IMR-90 (cell line): ENCODE results near the gene ADM2. TPM values are rescaled to one million over a fixed set of nuclear protein-coding genes. Genes with fewer than 3 reads are reported as not detected.
A peak's percentile ranks its signal among the peaks of the same experiment; 100 is the strongest.

Source experiments
- ATAC-seq: fragments of 200-7000 bp; cut with Tn5 transposase; 2 replicates; pipeline ENCODE4 v1.9.1; 2020; ENCODE audit warnings: low read depth, mild to moderate bottlenecking, moderate library complexity
- Bru-seq: library from RNA; stranded (reverse); fragments of 400-500 nt; gene quantifications from one replicate; lab custom pipeline; 2021; lab: Mats Ljungman, UMichigan
- BruChase-seq, 2 experiments: library from RNA; stranded (reverse); fragments of 400-500 nt; gene quantifications; one replicate each; lab custom pipeline; 2021; lab: Mats Ljungman, UMichigan
- BruUV-seq: library from RNA; stranded (reverse); fragments of 400-500 nt; replicated peaks from 2 replicates; lab custom pipeline; 2021; lab: Mats Ljungman, UMichigan
- CTCF ChIA-PET: fragments of 300-600 bp; formaldehyde crosslinking; extraction: SDS; loops from one replicate; lab custom pipeline; 2021; ENCODE audit warnings: antibody characterized with exemption; lab: Yijun Ruan, JAX
- POLR2A ChIA-PET: fragments of 300-600 bp; sonication (Branson Sonifier 250); formaldehyde crosslinking; loops from one replicate; lab custom pipeline; 2022; ENCODE audit warnings: antibody characterized with exemption; ENCODE audit not compliant: unreplicated experiment; lab: Charles Lee
- DNase-seq: peaks from one replicate; pipeline ENCODE4 v3.0.0; 2013
- H2AFZ ChIP-seq: replicated peaks from 2 replicates; pipeline ENCODE3; 2013; ENCODE audit warnings: low read length, mild to moderate bottlenecking; ENCODE audit not compliant: poor library complexity
- H2AK5ac ChIP-seq: 2 replicates; pipeline ENCODE4 v1.6.1; 2013; ENCODE audit warnings: low read depth, low read length, inconsistent platforms
- H2AK9ac ChIP-seq: replicated peaks from 2 replicates; pipeline ENCODE3; 2013; ENCODE audit warnings: mild to moderate bottlenecking, low read depth, low read length, moderate library complexity; ENCODE audit not compliant: poor library complexity
- H2BK120ac ChIP-seq: 2 replicates; pipeline ENCODE4 v1.6.1; 2013; ENCODE audit warnings: low read depth, low read length, inconsistent platforms
- H2BK15ac ChIP-seq: 3 replicates; pipeline ENCODE4 v1.6.1; 2013; ENCODE audit warnings: low read depth, low read length, inconsistent platforms
- H2BK20ac ChIP-seq: 2 replicates; pipeline ENCODE4 v1.6.1; 2013; ENCODE audit warnings: low read depth, mild to moderate bottlenecking, inconsistent platforms, low read length, moderate library complexity
- H2BK5ac ChIP-seq: 2 replicates; pipeline ENCODE4 v1.6.1; 2013; ENCODE audit warnings: mild to moderate bottlenecking, low read depth, low read length, inconsistent platforms; ENCODE audit not compliant: poor library complexity, severe bottlenecking
- H3K14ac ChIP-seq: replicated peaks from 2 replicates; pipeline ENCODE4 v1.6.1; 2013; ENCODE audit warnings: low read depth, low read length, inconsistent platforms
- H3K18ac ChIP-seq: 2 replicates; pipeline ENCODE4 v1.6.1; 2013; ENCODE audit warnings: low read depth, low read length, control low read depth
- H3K23ac ChIP-seq: 2 replicates; pipeline ENCODE4 v1.6.1; 2013; ENCODE audit warnings: low read depth, low read length, inconsistent platforms
- H3K27ac ChIP-seq: 2 replicates; pipeline ENCODE4 v1.5.1; 2013; ENCODE audit warnings: mild to moderate bottlenecking, control low read depth, low read length; ENCODE audit not compliant: insufficient read depth
- H3K27me3 ChIP-seq: 2 replicates; pipeline ENCODE4 v1.6.1; 2013; ENCODE audit warnings: low read length; ENCODE audit not compliant: control insufficient read depth, insufficient read depth
- H3K36me3 ChIP-seq: 2 replicates; pipeline ENCODE4 v1.6.1; 2013; ENCODE audit warnings: low read length, mixed read lengths; ENCODE audit not compliant: control insufficient read depth, insufficient read depth
- H3K4ac ChIP-seq: 2 replicates; pipeline ENCODE4 v1.6.1; 2013; ENCODE audit warnings: low read depth, low read length, inconsistent platforms
- H3K4me1 ChIP-seq: 2 replicates; pipeline ENCODE4 v1.6.1; 2013; ENCODE audit warnings: low read length, mixed read lengths; ENCODE audit not compliant: control insufficient read depth, insufficient read depth
- H3K4me2 ChIP-seq: 2 replicates; pipeline ENCODE4 v1.6.1; 2013; ENCODE audit warnings: low read depth, mild to moderate bottlenecking, control low read depth, low read length, moderate library complexity
- H3K4me3 ChIP-seq: 2 replicates; pipeline ENCODE4 v1.5.1; 2013; ENCODE audit warnings: low read depth, mild to moderate bottlenecking, control low read depth, low read length, moderate library complexity; ENCODE audit not compliant: insufficient read depth
- H3K56ac ChIP-seq: 2 replicates; pipeline ENCODE4 v1.6.1; 2013; ENCODE audit warnings: low read length, inconsistent platforms; ENCODE audit not compliant: insufficient read depth; ENCODE audit errors: extremely low read depth
- H3K79me1 ChIP-seq, 2 experiments: 2 replicates each; pipeline ENCODE4 v1.6.1; 2013; ENCODE audit warnings: low read length in 2 of 2, inconsistent platforms in 1 of 2, low read depth in 1 of 2
- H3K9ac ChIP-seq: 2 replicates; pipeline ENCODE4 v1.6.1; 2013; ENCODE audit warnings: low read depth, low read length, control low read depth
- H3K9me1 ChIP-seq: 2 replicates; pipeline ENCODE4 v1.6.1; 2013; ENCODE audit warnings: low read length, inconsistent platforms; ENCODE audit not compliant: insufficient read depth
- H3K9me3 ChIP-seq: 2 replicates; pipeline ENCODE4 v1.6.1; 2013; ENCODE audit warnings: low read length; ENCODE audit not compliant: control insufficient read depth, insufficient read depth
- H4K20me1 ChIP-seq: 2 replicates; pipeline ENCODE4 v1.6.1; 2013; ENCODE audit warnings: low read length, inconsistent platforms; ENCODE audit not compliant: insufficient read depth
- H4K5ac ChIP-seq: 2 replicates; pipeline ENCODE4 v1.6.1; 2013; ENCODE audit warnings: mild to moderate bottlenecking, low read depth, low read length, control low read depth
- H4K8ac ChIP-seq, 2 experiments: 2 replicates each; pipeline ENCODE4 v1.6.1; 2013; ENCODE audit warnings: low read depth in 2 of 2, low read length in 2 of 2, control low read depth in 1 of 2, inconsistent platforms in 1 of 2
- H4K91ac ChIP-seq: 2 replicates; pipeline ENCODE4 v1.6.1; 2013; ENCODE audit warnings: low read depth, low read length, inconsistent platforms; ENCODE audit not compliant: insufficient read depth
- CEBPB ChIP-seq: IDR thresholded peaks from 2 replicates; pipeline ENCODE4 v1.6.1; 2012; ENCODE audit warnings: low read depth, low read length, improper control_type of control experiment
- MAZ ChIP-seq: IDR thresholded peaks from 2 replicates; pipeline ENCODE4 v1.6.1; 2012; ENCODE audit warnings: low read depth, mild to moderate bottlenecking, low read length, improper control_type of control experiment, moderate library complexity, borderline replicate concordance
- NFE2L2 ChIP-seq: fragments of 150-350 bp; IDR thresholded peaks from 2 replicates; pipeline ENCODE4 v1.6.1; 2016; ENCODE audit warnings: low read depth, mild to moderate bottlenecking, low read length
- POLR2A ChIP-seq: IDR thresholded peaks from 2 replicates; pipeline ENCODE4 v1.6.1; 2012; ENCODE audit warnings: mild to moderate bottlenecking, low read depth, low read length
- RAD21 ChIP-seq: IDR thresholded peaks from 2 replicates; pipeline ENCODE4 v1.6.1; 2012; ENCODE audit warnings: low read length, improper control_type of control experiment
- SMC3 ChIP-seq: fragments of 150-350 bp; IDR thresholded peaks from 2 replicates; pipeline ENCODE4 v1.6.1; 2016; ENCODE audit warnings: low read depth, mild to moderate bottlenecking, antibody characterized with exemption, low read length, moderate library complexity
- USF2 ChIP-seq: fragments of 150-350 bp; IDR thresholded peaks from 2 replicates; pipeline ENCODE4 v1.6.1; 2017; ENCODE audit warnings: mild to moderate bottlenecking, antibody characterized with exemption, low read length, low read depth
- WGBS, 2 experiments: methylation state at CpG; one replicate each; pipeline versions ENCODE4 v1.1.5 to v1.1.7; 2013; ENCODE audit warnings: missing lambda C conversion rate in 2 of 2; ENCODE audit not compliant: insufficient read length in 1 of 2; ENCODE audit errors: extremely low coverage in 2 of 2; 5-methylcytosine and 5-hydroxymethylcytosine counted together
- dilution Hi-C: fragments of 300-500 bp; cut with HindIII; formaldehyde crosslinking; loops from one replicate; pipeline ENCODE4 v1.14.3; 2018; ENCODE audit warnings: low sequenced_read_pairs; ENCODE audit not compliant: unreplicated experiment
- in situ Hi-C: fragments of 300-500 bp; cut with MboI; formaldehyde crosslinking; loops from 3 replicates; pipeline ENCODE4 v1.14.3; 2019; ENCODE audit warnings: low sequenced_read_pairs, inconsistent platforms, mixed read lengths
- intact Hi-C: fragments of 100-400 bp; cut with micrococcal nuclease; formaldehyde crosslinking; loops from 2 replicates; pipeline ENCODE4 v1.10.0; 2022
- long read RNA-seq: library from polyadenylated mRNA; unstranded; transcript quantifications from one replicate; pipeline ENCODE4 v2.0.0, GENCODE V29; 2021; ENCODE audit not compliant: unreplicated experiment
- polyA plus RNA-seq, 3 experiments: library from polyadenylated mRNA; depleted of rRNA; stranded (reverse); fragments of >200 nt; gene quantifications; 2 replicates each; pipeline ENCODE4 v1.2.3, GENCODE V29; 2012; ENCODE audit warnings: low replicate concordance in 1 of 3
- total RNA-seq: library from RNA; depleted of rRNA; stranded (reverse); fragments of >200 nt; gene quantifications from 2 replicates; pipeline ENCODE4 v1.2.3, GENCODE V29; 2012; rRNA removed

ADM2 gene, protein sequence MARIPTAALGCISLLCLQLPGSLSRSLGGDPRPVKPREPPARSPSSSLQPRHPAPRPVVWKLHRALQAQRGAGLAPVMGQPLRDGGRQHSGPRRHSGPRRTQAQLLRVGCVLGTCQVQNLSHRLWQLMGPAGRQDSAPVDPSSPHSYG
- total RNA-seq (0.18 and 0.28 TPM in 2 replicates), polyA plus RNA-seq (2012; rRNA removed) (1.9 and 2.3 TPM in 2 replicates), Bru-seq, nascent RNA (percentile 54 among the genes with signal in this experiment), BruChase-seq, experiment 1, labeled RNA remaining after a 6-hour chase (percentile 57 among the genes with signal in this experiment), BruChase-seq, experiment 2, labeled RNA remaining after a 2-hour chase (percentile 66 among the genes with signal in this experiment)
- 1.8 and 4.1 TPM in 2 replicates for polyA plus RNA-seq (2012; cell fraction: cytosol; rRNA removed)
- polyA plus RNA-seq (2012; cell fraction: nucleus; rRNA removed; ENCODE audit: low replicate concordance), result 2.3 and 3.8 TPM in 2 replicates
- long read RNA-seq, full-length matches to known transcripts, result 2 of 26 reads
- long read RNA-seq, partial matches to known transcripts, result 24 of 26 reads
- long read RNA-seq, other reads (novel, unspliced or antisense), result 0 of 26 reads

DNA sequence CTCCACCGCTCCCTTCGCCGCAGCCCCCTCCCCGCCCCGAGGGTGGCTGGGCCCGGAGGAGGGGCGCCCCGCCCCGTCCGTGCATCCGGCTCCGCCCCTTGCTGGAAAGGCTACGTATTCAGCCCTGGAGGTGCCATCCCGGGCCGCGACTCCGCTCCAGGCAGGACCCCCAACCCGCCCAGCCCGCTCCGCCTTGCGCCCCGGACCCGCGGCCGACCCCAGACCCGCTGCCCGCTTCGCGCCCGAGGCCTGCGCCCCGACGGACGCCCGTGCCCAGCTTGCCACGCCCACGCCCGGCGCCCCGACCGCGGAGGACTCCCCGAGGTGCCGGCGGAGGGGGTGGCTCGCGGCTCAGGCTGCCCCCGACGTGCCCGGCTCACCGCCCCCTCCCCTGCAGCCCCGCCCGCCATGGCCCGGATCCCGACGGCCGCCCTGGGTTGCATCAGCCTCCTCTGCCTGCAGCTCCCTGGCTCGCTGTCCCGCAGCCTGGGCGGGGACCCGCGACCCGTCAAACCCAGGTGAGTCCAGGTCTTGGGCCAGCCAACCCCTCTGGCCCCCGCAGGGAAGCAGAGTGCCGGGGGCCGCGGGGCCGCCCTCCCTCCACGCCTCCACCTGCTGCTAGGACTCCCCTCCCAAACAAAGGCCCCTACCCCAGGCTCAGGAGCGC lies at the start of gene ADM2:
ADM2 (plus strand) TSS at position 104 of the 667 bp plus-strand sequence; CDS start at position 409, 305 bp downstream.
- intact Hi-C loops (no loop called here), in situ Hi-C loops (no loop called here), dilution Hi-C loops (no loop called here)
- peak within 1 kb of the TSS; percentile 94 for H4K91ac ChIP-seq
- peak within 1 kb of the TSS; percentile 85 for H3K14ac ChIP-seq
- no peak within 1 kb of the TSS for H2BK5ac ChIP-seq
- no TSS peak for BruUV-seq
- peak within 1 kb of the TSS; percentile 91 for H3K4ac ChIP-seq
- 5% methylated on average over 23 of the region's 70 CpGs; no CpG with 5 or more reads in 1 of the 2 experiments for WGBS, 2 experiments
- H2AK5ac ChIP-seq, result peak within 1 kb of the TSS; percentile 87
- H3K9ac ChIP-seq, result peak within 1 kb of the TSS; percentile 64
- POLR2A ChIA-PET, result no interaction called here
- peaks cover 4% of the 10 kb centered on the region; the same call in 1 of the 2 replicates for H3K36me3 ChIP-seq
- H4K5ac ChIP-seq, result no peak within 1 kb of the TSS; the same call in 1 of the 2 replicates
- ATAC-seq (peak; percentile 77), DNase-seq (no peak)
- H3K56ac ChIP-seq, result peak within 1 kb of the TSS; percentile 17; the same call in 1 of the 2 replicates
- H2BK120ac ChIP-seq, result peak within 1 kb of the TSS; percentile 72
- no peaks in the 10 kb centered on the region for H3K9me3 ChIP-seq
- CTCF ChIA-PET, result no interaction called here
- no peaks in the 10 kb centered on the region; the same call in 1 of the 2 replicates for H3K9me1 ChIP-seq
- H2BK20ac ChIP-seq, result no peak within 1 kb of the TSS
- peak within 1 kb of the TSS; percentile 17 for H3K27ac ChIP-seq
- no peak within 1 kb of the TSS; the same call in 2 of the 3 replicates for H2BK15ac ChIP-seq
- peak within 1 kb of the TSS; percentile 86 for H2AFZ ChIP-seq
- peak within 1 kb of the TSS; percentile 57 for H3K4me3 ChIP-seq
- H4K8ac ChIP-seq, result peak within 1 kb of the TSS; percentile 79 to 97; a peak in 3 of 4 replicates
- H2AK9ac ChIP-seq, result peak within 1 kb of the TSS; percentile 99
- peaks cover 21% of the 10 kb centered on the region for H3K27me3 ChIP-seq
- peaks cover 0 to 3% of the 10 kb centered on the region in 2 experiments; a peak in 1 of 4 replicates for H3K79me1 ChIP-seq
- peak within 1 kb of the TSS; percentile 1; the same call in 1 of the 2 replicates for H3K18ac ChIP-seq
- H3K4me1 ChIP-seq, result no peaks in the 10 kb centered on the region; the same call in 1 of the 2 replicates
- H4K20me1 ChIP-seq, result no peaks in the 10 kb centered on the region; the same call in 1 of the 2 replicates
- TF ChIP-seq RAD21, result no peak
- no peak for TF ChIP-seq NFE2L2
- TF ChIP-seq POLR2A, result no peak
- peak; percentile 67 for TF ChIP-seq CEBPB
- TF ChIP-seq MAZ, result peak; percentile 66; the same call in 1 of the 2 replicates
- TF ChIP-seq SMC3, result no peak
- no peak for TF ChIP-seq USF2
- peak within 1 kb of the TSS; percentile 78 for H3K23ac ChIP-seq
- peak within 1 kb of the TSS; percentile 53 for H3K4me2 ChIP-seq
